H9 (cell line): Measurements from ENCODE around the gene HLF. TPM values are rescaled to one million over a fixed set of nuclear protein-coding genes. Genes with fewer than 3 reads are reported as not detected.

Experiments used
- DNase-seq: peaks from one replicate; pipeline ENCODE4 v3.0.0-alpha.2; 2017
- H2AFZ ChIP-seq: one replicate; pipeline ENCODE4 v1.6.1; 2013; ENCODE audit warnings: mild to moderate bottlenecking, low read length, control low read depth, moderate library complexity
- H2AK5ac ChIP-seq: 2 replicates; pipeline ENCODE4 v1.6.1; 2013; ENCODE audit warnings: low read length, control low read depth, mixed read lengths; ENCODE audit not compliant: insufficient read length
- H2BK120ac ChIP-seq: one replicate; pipeline ENCODE4 v1.6.1; 2013; ENCODE audit warnings: low read depth, mild to moderate bottlenecking, low read length, control low read depth, inconsistent platforms; ENCODE audit not compliant: poor library complexity, severe bottlenecking
- H2BK12ac ChIP-seq: 2 replicates; pipeline ENCODE4 v1.6.1; 2013; ENCODE audit warnings: low read length, control low read depth, mixed read lengths, low read depth; ENCODE audit not compliant: insufficient read length
- H2BK15ac ChIP-seq: 2 replicates; pipeline ENCODE4 v1.6.1; 2013; ENCODE audit warnings: low read depth, low read length, control low read depth
- H2BK20ac ChIP-seq: one replicate; pipeline ENCODE4 v1.6.1; 2013; ENCODE audit warnings: low read depth, mild to moderate bottlenecking, low read length, control low read depth, inconsistent platforms; ENCODE audit not compliant: poor library complexity, severe bottlenecking
- H2BK5ac ChIP-seq: 2 replicates; pipeline ENCODE4 v1.6.1; 2013; ENCODE audit warnings: low read length, control low read depth, mixed read lengths; ENCODE audit not compliant: insufficient read length
- H3K14ac ChIP-seq: 2 replicates; pipeline ENCODE4 v1.6.1; 2013; ENCODE audit warnings: low read length, control low read depth; ENCODE audit not compliant: insufficient read depth
- H3K18ac ChIP-seq: 2 replicates; pipeline ENCODE4 v1.6.1; 2013; ENCODE audit warnings: low read depth, mild to moderate bottlenecking, mixed read lengths, low read length, control low read depth; ENCODE audit not compliant: insufficient read length
- H3K23ac ChIP-seq: 2 replicates; pipeline ENCODE4 v1.6.1; 2013; ENCODE audit warnings: low read length, control low read depth, mixed read lengths, low read depth; ENCODE audit not compliant: insufficient read length
- H3K23me2 ChIP-seq: 2 replicates; pipeline ENCODE4 v1.6.1; 2013; ENCODE audit warnings: low read depth, mild to moderate bottlenecking, mixed read lengths, low read length, control low read depth; ENCODE audit not compliant: insufficient read length, poor library complexity, severe bottlenecking
- H3K27ac ChIP-seq: 2 replicates; pipeline ENCODE4 v1.5.1; 2013; ENCODE audit warnings: low read length, control low read depth, mixed read lengths, low read depth; ENCODE audit not compliant: insufficient read length
- H3K27me3 ChIP-seq: 2 replicates; pipeline ENCODE4 v1.6.1; 2013; ENCODE audit warnings: low read length, control low read depth, inconsistent platforms; ENCODE audit not compliant: insufficient read depth
- H3K4ac ChIP-seq: 2 replicates; pipeline ENCODE4 v1.6.1; 2013; ENCODE audit warnings: low read depth, mild to moderate bottlenecking, control low read depth, inconsistent platforms, low read length, moderate library complexity
- H3K4me1 ChIP-seq: 2 replicates; pipeline ENCODE4 v1.6.1; 2013; ENCODE audit warnings: low read length, control low read depth, inconsistent platforms; ENCODE audit not compliant: insufficient read depth
- H3K4me2 ChIP-seq: 2 replicates; pipeline ENCODE4 v1.6.1; 2013; ENCODE audit warnings: low read length, control low read depth, mixed read lengths; ENCODE audit not compliant: insufficient read length, insufficient read depth
- H3K56ac ChIP-seq: 2 replicates; pipeline ENCODE4 v1.6.1; 2013; ENCODE audit warnings: low read depth, mild to moderate bottlenecking, mixed read lengths, low read length, control low read depth; ENCODE audit not compliant: insufficient read length
- H3K79me1 ChIP-seq: 2 replicates; pipeline ENCODE4 v1.6.1; 2013; ENCODE audit warnings: low read depth, mild to moderate bottlenecking, moderate library complexity, low read length, control low read depth, inconsistent platforms; ENCODE audit not compliant: insufficient read depth, poor library complexity, severe bottlenecking
- H3K79me2 ChIP-seq: 2 replicates; pipeline ENCODE4 v1.6.1; 2013; ENCODE audit warnings: low read length, control low read depth, inconsistent platforms; ENCODE audit not compliant: insufficient read depth
- H3K9ac ChIP-seq: 2 replicates; pipeline ENCODE4 v1.6.1; 2013; ENCODE audit warnings: low read length, control low read depth, mixed read lengths; ENCODE audit not compliant: insufficient read length; ENCODE audit errors: extremely low read depth
- H3K9me3 ChIP-seq: one replicate; pipeline ENCODE4 v1.6.1; 2013; ENCODE audit warnings: low read depth, low read length, inconsistent platforms; ENCODE audit not compliant: control insufficient read depth
- H3T11ph ChIP-seq: one replicate; pipeline ENCODE4 v1.6.1; 2013; ENCODE audit warnings: mild to moderate bottlenecking, low read length, control low read depth, inconsistent platforms
- H4K20me1 ChIP-seq: one replicate; pipeline ENCODE4 v1.6.1; 2013; ENCODE audit not compliant: control insufficient read depth, insufficient read length, insufficient read depth
- H4K5ac ChIP-seq: 2 replicates; pipeline ENCODE4 v1.6.1; 2013; ENCODE audit warnings: low read depth, mild to moderate bottlenecking, mixed read lengths, low read length, control low read depth; ENCODE audit not compliant: insufficient read length
- H4K8ac ChIP-seq: replicated peaks from 2 replicates; pipeline ENCODE4 v1.6.1; 2013; ENCODE audit warnings: low read length, control low read depth, mixed read lengths, low read depth; ENCODE audit not compliant: insufficient read length
- H4K91ac ChIP-seq: 2 replicates; pipeline ENCODE4 v1.6.1; 2013; ENCODE audit warnings: low read depth, mild to moderate bottlenecking, moderate library complexity, mixed read lengths, low read length, control low read depth; ENCODE audit not compliant: insufficient read length
- H3K27ac Mint-ChIP-seq, 3 experiments: 2 replicates in 2 of 3; 3 replicates in 1 of 3; pipeline ENCODE4 v1.8.0; 2020 to 2021; ENCODE audit warnings: mixed read lengths in 3 of 3, mild to moderate bottlenecking in 1 of 3, moderate library complexity in 1 of 3
- H3K27me3 Mint-ChIP-seq: 2 replicates; pipeline ENCODE4 v1.8.0; 2021; ENCODE audit warnings: low read depth, mild to moderate bottlenecking, moderate library complexity, mixed read lengths
- H3K36me3 Mint-ChIP-seq, 3 experiments: 2 replicates in 2 of 3; 3 replicates in 1 of 3; pipeline ENCODE4 v1.8.0; 2020 to 2021; ENCODE audit warnings: low read depth in 3 of 3, mixed read lengths in 3 of 3; ENCODE audit not compliant: insufficient read depth in 1 of 3
- H3K4me1 Mint-ChIP-seq, 2 experiments: 2 replicates each; pipeline ENCODE4 v1.8.0; 2020; ENCODE audit warnings: mixed read lengths in 2 of 2
- H3K4me3 Mint-ChIP-seq, 2 experiments: 2 replicates in 1 of 2; 3 replicates in 1 of 2; pipeline ENCODE4 v1.8.0; 2020 to 2021; ENCODE audit warnings: mild to moderate bottlenecking in 2 of 2, mixed read lengths in 2 of 2, moderate library complexity in 1 of 2
- H3K9me3 Mint-ChIP-seq, 2 experiments: 2 replicates in 1 of 2; 3 replicates in 1 of 2; pipeline ENCODE4 v1.8.0; 2020; ENCODE audit warnings: mild to moderate bottlenecking in 2 of 2, mixed read lengths in 2 of 2, moderate library complexity in 1 of 2
- CTCF ChIP-seq: fragments of 200-600 bp; sonication (generic); conservative IDR thresholded peaks from 3 replicates; pipeline ENCODE4 v1.8.0; 2021; ENCODE audit warnings: antibody characterized with exemption, mild to moderate bottlenecking
- WGBS: extraction: QIAGEN DNeasy Blood & Tissue Kit; methylation state at CpG from one replicate; pipeline ENCODE4 v1.1.7; 2013; ENCODE audit warnings: missing lambda C conversion rate, low lambda C conversion rate, mixed read lengths; ENCODE audit not compliant: insufficient read length; ENCODE audit errors: extremely low coverage; 5-methylcytosine and 5-hydroxymethylcytosine counted together
- total RNA-seq: library from RNA; stranded (reverse); gene quantifications from 2 replicates; pipeline ENCODE4 v1.2.1, GENCODE V29; 2021

The HLF gene
- total RNA-seq, 1 experiment from 2014 or later = 0.17 TPM

- Histone ChIP-seq H3K4ac (no peak overlapping the region), H4K5ac (no peak overlapping the region), H3K23ac (no peak overlapping the region), H2AK5ac (no peak overlapping the region), H3K23me2 (no peaks in the 10 kb centered on the region), H3K79me2 (no peaks in the 10 kb centered on the region), H2AFZ (no peak overlapping the region), H3T11ph (no peak overlapping the region), H4K20me1 (no peaks in the 10 kb centered on the region), H2BK120ac (no peak overlapping the region), H3K18ac (no peak overlapping the region), H3K79me1 (no peaks in the 10 kb centered on the region), H3K27me3 (no peaks in the 10 kb centered on the region), H2BK15ac (no peak overlapping the region), H2BK12ac (no peak overlapping the region), H3K4me1 (peaks cover 4% of the 10 kb centered on the region; the same call in 1 of the 2 replicates), H3K27ac (no peak overlapping the region), H3K9me3 (no peaks in the 10 kb centered on the region), H3K4me2 (no peak overlapping the region), H2BK5ac (no peak overlapping the region), H4K91ac (no peak overlapping the region), H2BK20ac (no peak overlapping the region), H4K8ac (no peak overlapping the region), H3K56ac (no peak overlapping the region), H3K14ac (no peak overlapping the region), H3K9ac (no peak overlapping the region)
- DNase-seq = no peak
- Mint-ChIP-seq H3K4me1 (peaks cover 10 to 11% of the 10 kb centered on the region in 2 experiments), H3K27me3 (peaks cover 6% of the 10 kb centered on the region), H3K9me3 (peaks cover 0 to 5% of the 10 kb centered on the region in 2 experiments; a peak in 2 of 5 replicates), H3K4me3 (no peak overlapping the region), H3K27ac (no peak overlapping the region), H3K36me3 (no peaks in the 10 kb centered on the region; a peak in 1 of 7 replicates)
- WGBS = no CpG with 5 or more reads among the region's 8 CpGs
- TF ChIP-seq CTCF = no peak
Observed at GRCh38 chr17:55330344-55330933, 65.7 kb downstream of the HLF start.
